Measurements from ENCODE around the gene PLAGL1.

Gene PLAGL1

GRCh38 chr6:144008846-144009245, 787 bp upstream of the PLAGL1 start:
- no peak overlapping the region for H3K27ac ChIP-seq (ENCODE audit: insufficient read depth, low read depth, low read length, poor library complexity, severe bottlenecking)
- H3K27me3 ChIP-seq (ENCODE audit: control insufficient read depth, insufficient read depth, low read length, poor library complexity, severe bottlenecking): peaks cover 32% of the 10 kb centered on the region
- 87 to 94% methylated on average over 7 to 9 of the region's 9 CpGs for WGBS, 2 experiments
- no peaks in the 10 kb centered on the region for H3K36me3 ChIP-seq (ENCODE audit: control insufficient read depth, insufficient read depth, low read length)
- H3K9me3 ChIP-seq (ENCODE audit: control insufficient read depth, low read length): no peaks in the 10 kb centered on the region
- no peaks in the 10 kb centered on the region for H3K4me1 ChIP-seq (ENCODE audit: control insufficient read depth, insufficient read depth, low read length)
- no peak overlapping the region for H3K4me3 ChIP-seq (ENCODE audit: insufficient read depth, low read depth, low read length)

DNA sequence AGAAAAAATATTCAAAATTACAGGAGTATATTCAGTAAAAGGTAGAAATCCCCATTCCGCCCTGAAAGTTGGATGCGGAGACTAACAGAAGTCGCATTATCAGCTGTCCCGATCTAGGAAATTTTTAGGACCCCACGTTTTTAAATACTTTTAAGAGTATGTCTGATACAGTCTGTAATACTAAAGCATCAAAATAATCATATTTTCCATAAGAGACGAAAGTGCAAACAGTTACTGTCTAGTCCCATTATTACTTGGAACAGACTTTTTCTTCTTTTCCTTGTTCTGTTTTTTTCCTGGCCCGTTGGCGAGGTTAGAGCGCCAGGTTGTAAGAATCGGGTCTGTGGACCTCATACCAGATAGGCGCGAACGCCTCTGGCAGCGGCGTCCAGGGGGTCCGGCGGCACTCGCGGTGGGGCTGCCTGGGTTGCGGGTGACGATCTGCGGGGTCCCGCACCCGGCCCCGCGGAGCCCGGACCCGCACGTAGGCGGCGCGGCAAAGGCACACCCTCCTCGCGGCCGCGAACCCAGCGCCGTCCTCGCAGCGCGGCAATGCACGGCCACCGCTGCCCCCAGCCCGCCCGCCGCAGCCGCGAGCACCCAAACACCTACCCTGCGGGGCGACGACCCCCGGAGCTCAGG, 460 bp downstream of the PLAGL1 start:
- 44 to 49% methylated on average over 52 of the region's 52 CpGs for WGBS, 2 experiments
- no peaks in the 10 kb centered on the region for H3K4me1 ChIP-seq (ENCODE audit: control insufficient read depth, insufficient read depth, low read length)
- no peaks in the 10 kb centered on the region for H3K9me3 ChIP-seq (ENCODE audit: control insufficient read depth, low read length)
- H3K27me3 ChIP-seq (ENCODE audit: control insufficient read depth, insufficient read depth, low read length, poor library complexity, severe bottlenecking): peaks cover 32% of the 10 kb centered on the region
- no peaks in the 10 kb centered on the region for H3K36me3 ChIP-seq (ENCODE audit: control insufficient read depth, insufficient read depth, low read length)
- H3K4me3 ChIP-seq (ENCODE audit: insufficient read depth, low read depth, low read length): peak overlapping the region; percentile 51
- H3K27ac ChIP-seq (ENCODE audit: insufficient read depth, low read depth, low read length, poor library complexity, severe bottlenecking): no peak overlapping the region

DNA sequence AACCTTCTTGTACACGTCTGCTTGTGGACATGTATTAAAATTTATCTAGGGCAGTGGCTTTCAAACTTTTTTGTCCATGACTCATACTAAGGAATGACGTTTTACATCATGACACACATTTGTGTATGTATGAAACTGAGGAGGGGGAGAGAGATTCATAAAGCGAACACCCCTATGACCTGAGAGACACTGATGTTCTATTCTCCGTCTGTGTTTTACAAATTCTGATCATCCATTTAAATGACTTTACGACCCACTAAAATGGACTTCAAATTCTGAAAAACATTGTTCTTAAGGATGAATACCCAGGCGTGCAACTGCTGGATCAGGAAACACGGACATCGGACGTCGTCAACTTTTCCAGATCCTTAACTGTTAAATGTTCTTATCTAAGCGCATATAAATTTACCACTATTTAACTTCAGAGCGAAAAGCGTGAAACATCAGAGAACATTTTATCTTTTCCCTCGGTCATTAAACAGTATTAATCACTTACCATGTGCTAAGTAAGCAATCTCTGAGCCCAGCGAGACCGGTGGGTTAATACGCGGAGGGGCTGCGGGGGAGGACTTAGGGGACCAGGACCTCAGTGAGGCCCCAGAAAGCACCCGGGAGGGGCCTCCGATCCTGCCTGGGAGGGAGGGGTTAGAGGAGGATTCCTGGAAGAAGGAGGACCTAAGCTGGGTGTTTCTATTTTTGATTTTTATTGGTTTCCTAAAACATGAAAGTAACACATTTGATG, 1.2 kb downstream of the PLAGL1 start:
- 56 to 66% methylated on average over 21 of the region's 21 CpGs for WGBS, 2 experiments
- Histone ChIP-seq H3K27ac (ENCODE audit: insufficient read depth, low read depth, low read length, poor library complexity, severe bottlenecking) (no peak overlapping the region), H3K9me3 (ENCODE audit: control insufficient read depth, low read length) (no peaks in the 10 kb centered on the region), H3K4me3 (ENCODE audit: insufficient read depth, low read depth, low read length) (peak overlapping the region; percentile 51), H3K36me3 (ENCODE audit: control insufficient read depth, insufficient read depth, low read length) (no peaks in the 10 kb centered on the region), H3K27me3 (ENCODE audit: control insufficient read depth, insufficient read depth, low read length, poor library complexity, severe bottlenecking) (peaks cover 32% of the 10 kb centered on the region), H3K4me1 (ENCODE audit: control insufficient read depth, insufficient read depth, low read length) (no peaks in the 10 kb centered on the region)

DNA sequence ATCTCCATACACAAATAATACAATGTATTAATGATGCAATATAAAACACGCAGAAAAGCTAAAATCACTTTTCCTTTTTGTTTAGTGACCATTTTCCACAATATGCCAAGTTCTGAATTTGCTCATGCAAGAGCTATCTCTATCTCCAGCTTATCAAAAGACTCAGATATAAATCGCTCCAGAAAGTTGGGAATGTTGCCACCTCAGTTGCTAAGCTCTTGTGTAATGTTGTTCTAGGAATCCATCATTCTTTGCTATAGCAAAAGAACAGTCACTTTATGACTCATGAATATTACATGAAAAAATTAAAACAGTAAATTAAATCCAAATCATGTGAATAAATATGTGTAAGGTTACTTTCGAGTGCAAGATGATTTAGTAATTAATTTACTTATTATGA, 8.7 kb downstream of the PLAGL1 start:
- no peaks in the 10 kb centered on the region for H3K9me3 ChIP-seq (ENCODE audit: control insufficient read depth, low read length)
- H3K4me3 ChIP-seq (ENCODE audit: insufficient read depth, low read depth, low read length): no peak overlapping the region
- H3K27ac ChIP-seq (ENCODE audit: insufficient read depth, low read depth, low read length, poor library complexity, severe bottlenecking): no peak overlapping the region
- H3K27me3 ChIP-seq (ENCODE audit: control insufficient read depth, insufficient read depth, low read length, poor library complexity, severe bottlenecking): no peaks in the 10 kb centered on the region
- no peaks in the 10 kb centered on the region for H3K4me1 ChIP-seq (ENCODE audit: control insufficient read depth, insufficient read depth, low read length)
- peaks cover 2% of the 10 kb centered on the region for H3K36me3 ChIP-seq (ENCODE audit: control insufficient read depth, insufficient read depth, low read length)
- 94 to 95% methylated on average over 2 of the region's 3 CpGs for WGBS, 2 experiments

GRCh38 chr6:143998686-143999085, 9.4 kb downstream of the PLAGL1 start:
- H3K36me3 ChIP-seq (ENCODE audit: control insufficient read depth, insufficient read depth, low read length): peaks cover 2% of the 10 kb centered on the region
- no peak overlapping the region for H3K4me3 ChIP-seq (ENCODE audit: insufficient read depth, low read depth, low read length)
- no peaks in the 10 kb centered on the region for H3K9me3 ChIP-seq (ENCODE audit: control insufficient read depth, low read length)
- no peaks in the 10 kb centered on the region for H3K4me1 ChIP-seq (ENCODE audit: control insufficient read depth, insufficient read depth, low read length)
- 79 to 80% methylated on average over 2 of the region's 2 CpGs for WGBS, 2 experiments
- no peak overlapping the region for H3K27ac ChIP-seq (ENCODE audit: insufficient read depth, low read depth, low read length, poor library complexity, severe bottlenecking)
- H3K27me3 ChIP-seq (ENCODE audit: control insufficient read depth, insufficient read depth, low read length, poor library complexity, severe bottlenecking): no peaks in the 10 kb centered on the region

DNA sequence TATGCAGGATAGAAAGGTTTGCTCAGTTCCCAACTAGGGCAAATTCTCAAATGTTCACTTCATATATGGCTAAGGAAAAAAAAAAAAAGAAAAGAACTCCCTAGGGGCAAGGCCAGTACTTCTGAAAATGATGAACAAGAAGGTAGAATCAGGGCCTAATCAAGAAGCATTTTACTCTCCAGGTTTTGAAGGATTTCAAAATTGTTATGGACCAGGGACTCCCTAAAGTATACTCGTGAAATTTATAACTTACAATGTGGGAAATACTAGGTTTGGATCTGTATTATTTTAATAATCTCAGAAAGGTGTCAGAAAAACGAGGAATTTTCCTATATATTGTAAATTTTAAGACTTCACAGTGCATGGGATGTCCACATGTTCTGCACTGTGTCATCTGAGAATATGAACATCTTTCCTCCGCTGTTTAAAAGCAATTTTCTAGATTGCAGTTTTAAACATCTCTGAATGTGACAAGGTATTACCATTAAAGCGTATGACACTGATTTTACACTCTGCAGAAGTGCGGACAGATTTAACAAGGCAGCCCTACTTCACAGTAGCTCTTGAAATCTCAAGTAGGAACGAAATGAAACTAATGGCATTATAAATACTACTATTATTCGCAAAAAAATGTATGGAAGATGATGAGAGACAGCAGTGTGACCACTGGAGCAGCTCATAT, 14.0 kb downstream of the PLAGL1 start:
- no peak overlapping the region for H3K4me3 ChIP-seq (ENCODE audit: insufficient read depth, low read depth, low read length)
- no peaks in the 10 kb centered on the region for H3K9me3 ChIP-seq (ENCODE audit: control insufficient read depth, low read length)
- H3K27ac ChIP-seq (ENCODE audit: insufficient read depth, low read depth, low read length, poor library complexity, severe bottlenecking): no peak overlapping the region
- H3K4me1 ChIP-seq (ENCODE audit: control insufficient read depth, insufficient read depth, low read length): no peaks in the 10 kb centered on the region
- H3K36me3 ChIP-seq (ENCODE audit: control insufficient read depth, insufficient read depth, low read length): no peaks in the 10 kb centered on the region
- WGBS, 2 experiments: 97 to 98% methylated on average over 6 to 7 of the region's 7 CpGs
- H3K27me3 ChIP-seq (ENCODE audit: control insufficient read depth, insufficient read depth, low read length, poor library complexity, severe bottlenecking): no peaks in the 10 kb centered on the region

- no peaks in the 10 kb centered on the region for H3K9me3 ChIP-seq (ENCODE audit: control insufficient read depth, low read length)
- H3K4me1 ChIP-seq (ENCODE audit: control insufficient read depth, insufficient read depth, low read length): no peaks in the 10 kb centered on the region
- 93 to 100% methylated on average over 1 of the region's 1 CpG for WGBS, 2 experiments
- H3K27ac ChIP-seq (ENCODE audit: insufficient read depth, low read depth, low read length, poor library complexity, severe bottlenecking): no peak overlapping the region
- no peaks in the 10 kb centered on the region for H3K36me3 ChIP-seq (ENCODE audit: control insufficient read depth, insufficient read depth, low read length)
- H3K4me3 ChIP-seq (ENCODE audit: insufficient read depth, low read depth, low read length): no peak overlapping the region
- no peaks in the 10 kb centered on the region for H3K27me3 ChIP-seq (ENCODE audit: control insufficient read depth, insufficient read depth, low read length, poor library complexity, severe bottlenecking)
Observed at GRCh38 chr6:143992285-143992684, 15.8 kb downstream of the PLAGL1 start.

DNA sequence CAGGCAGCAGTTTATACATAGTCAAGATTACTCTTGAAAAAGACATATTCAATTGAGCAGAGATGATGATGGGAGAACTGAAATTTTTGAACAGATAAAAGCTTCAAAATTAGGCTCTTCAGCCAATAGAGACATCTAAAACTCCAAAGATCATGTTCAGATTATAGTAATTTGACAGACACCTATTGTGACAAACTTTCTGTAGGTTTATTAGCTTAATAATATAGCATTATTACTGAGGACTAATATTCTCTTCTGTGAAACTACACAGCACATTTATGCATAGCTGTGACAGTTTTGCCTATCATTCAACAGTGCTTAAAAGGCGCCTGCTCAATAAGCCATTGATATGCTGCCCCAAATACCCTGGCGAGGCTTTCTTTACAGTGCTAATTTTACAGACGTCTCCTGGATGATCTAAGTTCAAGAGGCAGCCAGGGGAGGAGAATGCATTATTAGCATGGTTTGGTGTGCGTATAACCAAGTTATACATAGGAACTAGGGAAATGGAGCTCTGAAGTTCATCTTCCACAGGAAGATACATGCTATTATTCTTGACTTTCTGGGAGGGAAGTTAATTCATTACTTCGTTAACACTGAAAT, 21.5 kb downstream of the PLAGL1 start:
- no peak overlapping the region for H3K27ac ChIP-seq (ENCODE audit: insufficient read depth, low read depth, low read length, poor library complexity, severe bottlenecking)
- H3K27me3 ChIP-seq (ENCODE audit: control insufficient read depth, insufficient read depth, low read length, poor library complexity, severe bottlenecking): no peaks in the 10 kb centered on the region
- no peak overlapping the region for H3K4me3 ChIP-seq (ENCODE audit: insufficient read depth, low read depth, low read length)
- WGBS, 2 experiments: 49 to 59% methylated on average over 4 of the region's 5 CpGs
- H3K4me1 ChIP-seq (ENCODE audit: control insufficient read depth, insufficient read depth, low read length): no peaks in the 10 kb centered on the region
- H3K36me3 ChIP-seq (ENCODE audit: control insufficient read depth, insufficient read depth, low read length): no peaks in the 10 kb centered on the region
- no peaks in the 10 kb centered on the region for H3K9me3 ChIP-seq (ENCODE audit: control insufficient read depth, low read length)

GRCh38 chr6:143984666-143985065, 23.4 kb downstream of the PLAGL1 start:
- no peaks in the 10 kb centered on the region for H3K9me3 ChIP-seq (ENCODE audit: control insufficient read depth, low read length)
- H3K27ac ChIP-seq (ENCODE audit: insufficient read depth, low read depth, low read length, poor library complexity, severe bottlenecking): no peak overlapping the region
- no peaks in the 10 kb centered on the region for H3K36me3 ChIP-seq (ENCODE audit: control insufficient read depth, insufficient read depth, low read length)
- no peak overlapping the region for H3K4me3 ChIP-seq (ENCODE audit: insufficient read depth, low read depth, low read length)
- 90 to 94% methylated on average over 1 of the region's 2 CpGs for WGBS, 2 experiments
- no peaks in the 10 kb centered on the region for H3K27me3 ChIP-seq (ENCODE audit: control insufficient read depth, insufficient read depth, low read length, poor library complexity, severe bottlenecking)
- H3K4me1 ChIP-seq (ENCODE audit: control insufficient read depth, insufficient read depth, low read length): no peaks in the 10 kb centered on the region

GRCh38 chr6:143982968-143983367, 25.1 kb downstream of the PLAGL1 start:
- Histone ChIP-seq H3K27ac (ENCODE audit: insufficient read depth, low read depth, low read length, poor library complexity, severe bottlenecking) (no peak overlapping the region), H3K4me3 (ENCODE audit: insufficient read depth, low read depth, low read length) (no peak overlapping the region), H3K36me3 (ENCODE audit: control insufficient read depth, insufficient read depth, low read length) (no peaks in the 10 kb centered on the region), H3K27me3 (ENCODE audit: control insufficient read depth, insufficient read depth, low read length, poor library complexity, severe bottlenecking) (no peaks in the 10 kb centered on the region), H3K9me3 (ENCODE audit: control insufficient read depth, low read length) (no peaks in the 10 kb centered on the region), H3K4me1 (ENCODE audit: control insufficient read depth, insufficient read depth, low read length) (no peaks in the 10 kb centered on the region)
- WGBS, 2 experiments: 87 to 90% methylated on average over 2 of the region's 2 CpGs

All from ectodermal cell (in vitro differentiated cells).